HFF-Myc (cell line): ENCODE results near the gene VWA5B1.

ENCODE experiments used
- DNase-seq: peaks from one replicate; pipeline ENCODE4 v3.0.0-alpha.2; 2011; ENCODE audit warnings: low read depth; ENCODE audit errors: extremely low read depth
- H3K4me3 ChIP-seq: replicated peaks from 2 replicates; pipeline ENCODE4 v1.5.1; 2011; ENCODE audit warnings: low read depth, mild to moderate bottlenecking, control low read depth, low read length
- TF ChIP-seq, protein P1 (sequence below): IDR thresholded peaks from 2 replicates; pipeline ENCODE4 v1.5.1; 2012; ENCODE audit warnings: mild to moderate bottlenecking, low read depth, low read length, control low read depth; ENCODE audit errors: missing control alignments

The VWA5B1 gene

DNA sequence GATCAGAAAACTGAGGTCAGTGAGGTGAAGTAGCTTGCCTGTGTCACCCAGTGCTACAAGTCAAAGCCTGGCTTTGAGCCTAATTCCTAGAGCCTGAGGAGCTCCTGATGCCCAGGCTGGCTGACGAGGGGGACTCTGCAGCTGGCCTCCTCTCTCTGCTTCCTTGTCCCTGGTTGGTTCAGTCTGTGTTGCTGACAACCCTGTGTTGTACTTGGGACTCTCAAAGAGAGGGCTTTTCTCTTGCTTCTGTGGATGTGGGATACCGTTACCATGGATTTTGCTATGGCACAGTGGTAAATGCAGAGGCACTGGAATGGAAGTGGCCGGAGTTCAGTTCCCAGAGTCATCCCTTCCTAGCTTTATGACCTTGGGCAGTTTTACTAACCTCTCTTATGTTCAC, 8.0 kb downstream of the VWA5B1 start:
- TF ChIP-seq, protein P1, sequence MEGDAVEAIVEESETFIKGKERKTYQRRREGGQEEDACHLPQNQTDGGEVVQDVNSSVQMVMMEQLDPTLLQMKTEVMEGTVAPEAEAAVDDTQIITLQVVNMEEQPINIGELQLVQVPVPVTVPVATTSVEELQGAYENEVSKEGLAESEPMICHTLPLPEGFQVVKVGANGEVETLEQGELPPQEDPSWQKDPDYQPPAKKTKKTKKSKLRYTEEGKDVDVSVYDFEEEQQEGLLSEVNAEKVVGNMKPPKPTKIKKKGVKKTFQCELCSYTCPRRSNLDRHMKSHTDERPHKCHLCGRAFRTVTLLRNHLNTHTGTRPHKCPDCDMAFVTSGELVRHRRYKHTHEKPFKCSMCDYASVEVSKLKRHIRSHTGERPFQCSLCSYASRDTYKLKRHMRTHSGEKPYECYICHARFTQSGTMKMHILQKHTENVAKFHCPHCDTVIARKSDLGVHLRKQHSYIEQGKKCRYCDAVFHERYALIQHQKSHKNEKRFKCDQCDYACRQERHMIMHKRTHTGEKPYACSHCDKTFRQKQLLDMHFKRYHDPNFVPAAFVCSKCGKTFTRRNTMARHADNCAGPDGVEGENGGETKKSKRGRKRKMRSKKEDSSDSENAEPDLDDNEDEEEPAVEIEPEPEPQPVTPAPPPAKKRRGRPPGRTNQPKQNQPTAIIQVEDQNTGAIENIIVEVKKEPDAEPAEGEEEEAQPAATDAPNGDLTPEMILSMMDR, result no peak
- DNase-seq, result no peak
- no peak overlapping the region for H3K4me3 ChIP-seq

DNA sequence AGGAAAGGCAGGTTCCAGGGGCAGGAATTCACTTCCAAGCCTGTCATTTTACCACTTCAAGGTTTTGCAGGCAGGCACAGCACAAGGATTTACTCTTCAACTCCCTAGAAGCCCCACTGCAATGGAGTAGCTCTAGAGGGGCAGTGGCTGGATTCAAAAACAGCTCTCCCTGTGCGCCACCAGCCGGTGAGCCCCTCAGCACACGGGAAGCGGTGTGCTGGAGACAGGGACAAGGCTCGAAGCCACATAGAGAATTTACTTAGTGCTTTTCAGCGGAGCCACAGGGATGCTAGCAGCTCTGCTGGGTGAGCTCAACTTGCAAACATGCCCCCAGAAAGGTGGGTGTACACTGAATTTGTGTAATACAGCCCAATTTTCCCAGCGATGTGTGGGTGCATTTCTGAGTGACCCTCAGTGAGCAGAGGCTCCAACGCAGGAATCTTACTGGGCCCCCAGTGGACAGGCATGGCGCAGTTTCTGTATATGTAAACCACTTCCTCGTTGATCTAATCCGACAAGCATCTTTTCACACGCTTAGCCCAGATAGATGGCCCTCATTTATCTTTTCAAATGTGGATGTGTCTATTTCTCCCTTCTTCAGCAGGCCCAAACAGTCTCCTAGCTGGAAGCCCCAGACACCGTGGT, 10.9 kb downstream of the VWA5B1 start:
- no peak for DNase-seq
- TF ChIP-seq, protein P1, result no peak
- H3K4me3 ChIP-seq, result no peak overlapping the region

DNA sequence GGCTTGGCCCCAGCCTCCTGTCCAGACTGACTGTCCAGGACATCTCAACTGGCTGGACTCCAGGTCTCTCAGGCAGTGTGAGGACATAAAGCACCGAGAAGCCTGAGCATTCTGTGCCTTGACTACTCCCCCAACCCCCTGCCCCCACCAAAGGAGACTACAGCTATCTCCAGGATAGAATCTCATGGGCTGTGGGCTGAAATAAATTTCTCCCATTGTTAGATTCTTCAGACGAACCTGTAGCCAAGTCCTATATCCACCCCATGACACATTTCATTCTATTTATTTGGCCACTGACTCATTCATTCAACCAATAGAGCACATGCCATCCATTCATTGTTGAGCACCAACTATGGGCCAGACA, 11.4 kb downstream of the VWA5B1 start:
- DNase-seq, result no peak
- no peak overlapping the region for H3K4me3 ChIP-seq
- TF ChIP-seq, protein P1, result no peak

DNA sequence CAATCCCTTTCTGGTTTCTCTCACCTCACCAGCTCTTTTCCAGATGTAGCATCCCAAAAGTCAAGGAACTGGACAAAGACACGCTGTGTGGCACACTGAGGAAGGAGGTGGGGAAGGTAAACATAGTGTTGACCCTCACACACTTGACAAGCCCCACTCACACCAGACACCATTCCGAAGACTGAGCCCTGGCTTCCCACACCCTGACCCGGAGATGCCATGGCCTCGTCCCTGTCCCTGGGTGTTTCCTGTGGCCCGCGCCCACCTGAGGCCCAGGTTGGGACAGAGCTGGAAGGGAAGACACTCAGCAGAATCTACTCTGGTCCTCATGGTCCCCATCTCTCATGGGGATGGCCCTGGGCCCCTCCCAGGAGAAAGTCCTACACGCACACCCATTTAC, 16.4 kb downstream of the VWA5B1 start:
- TF ChIP-seq, protein P1, result no peak
- H3K4me3 ChIP-seq, result no peak overlapping the region
- DNase-seq, result no peak

DNA sequence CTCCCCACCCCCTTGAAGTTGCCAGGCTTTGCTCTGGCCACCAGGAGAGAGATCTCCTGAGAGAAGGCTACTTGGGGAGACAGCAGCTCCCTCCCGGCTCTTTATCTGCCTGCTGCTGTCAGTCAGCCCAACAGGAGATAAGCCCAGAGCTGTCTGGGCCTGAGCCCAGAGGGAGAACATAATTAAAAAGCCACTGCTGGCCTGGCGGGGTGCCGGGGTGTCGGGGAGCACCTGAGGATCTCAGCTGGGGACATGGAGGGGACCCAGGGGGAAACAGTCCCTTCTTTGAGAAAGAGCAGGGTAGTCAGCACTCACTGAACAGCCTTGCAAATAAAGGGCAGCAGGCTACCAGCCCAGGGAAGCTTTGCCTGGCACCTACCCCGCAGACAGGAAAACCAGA, 17.9 kb downstream of the VWA5B1 start:
- no peak for DNase-seq
- TF ChIP-seq, protein P1, result no peak
- no peak overlapping the region for H3K4me3 ChIP-seq

DNA sequence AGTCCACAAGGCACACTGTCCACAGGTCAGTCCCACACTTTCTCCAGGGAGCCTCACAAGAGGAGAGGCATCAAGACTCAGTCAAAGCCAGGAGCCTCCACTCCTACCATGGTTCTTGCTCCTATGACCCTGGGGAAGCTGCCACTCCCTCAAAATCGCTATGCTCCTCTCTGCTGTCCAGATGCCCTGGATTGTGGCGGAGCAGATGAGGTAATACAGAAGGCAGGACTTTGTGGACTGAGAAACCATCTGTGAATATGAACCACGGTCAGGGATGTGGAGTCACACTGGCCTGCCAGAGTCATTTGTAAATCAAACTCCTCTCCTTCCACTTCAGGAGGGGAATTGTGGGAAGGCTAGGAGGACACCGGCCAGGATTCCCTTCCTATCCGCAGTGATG, 20.6 kb downstream of the VWA5B1 start:
- no peak overlapping the region for H3K4me3 ChIP-seq
- DNase-seq, result no peak
- TF ChIP-seq, protein P1, result no peak

DNA sequence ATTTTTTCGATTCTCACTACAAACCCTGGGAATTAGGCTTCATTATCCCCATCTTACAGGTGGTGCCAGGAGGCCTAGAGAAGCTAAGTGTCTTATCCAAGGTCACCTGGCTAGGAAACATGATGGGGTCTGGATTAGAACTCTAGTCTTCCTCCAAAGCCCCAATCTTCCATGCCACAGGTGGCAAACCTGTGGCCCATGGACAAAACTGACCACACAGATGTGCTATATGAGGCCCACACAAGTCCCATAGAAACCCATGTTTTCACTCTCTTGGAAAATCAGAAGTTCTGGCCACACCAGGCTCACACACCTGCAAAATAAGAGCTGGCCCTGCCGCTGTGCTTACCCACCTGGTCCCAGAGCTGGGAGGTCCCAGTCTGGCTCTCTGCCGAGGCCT, 21.6 kb downstream of the VWA5B1 start:
- TF ChIP-seq, protein P1, result no peak
- no peak for DNase-seq
- no peak overlapping the region for H3K4me3 ChIP-seq
